Esophagus mucosa (tissue), 1 donor: Measurements from ENCODE around the gene TRAF3. TPM values are rescaled to one million over a fixed set of nuclear protein-coding genes. Genes with fewer than 3 reads are reported as not detected.
A peak's percentile ranks its signal among the peaks of the same experiment; 100 is the strongest.

Experiments
- ATAC-seq: fragments of 200-7000 bp; cut with Tn5 transposase; one replicate; pipeline ENCODE4 v1.9.1; 2020
- total RNA-seq: library from RNA; stranded (reverse); gene quantifications from one replicate; pipeline ENCODE4 v1.2.4, GENCODE V29; 2023
- donor health status: DM: yes; HTN: yes; CAD: no.

TRAF3 gene
- total RNA-seq, 1 donor from 2014 or later = 15.1 TPM

GRCh38 chr14:102778338-102779083 is 1.3 kb downstream of the TRAF3 start:
- no peak for ATAC-seq

DNA sequence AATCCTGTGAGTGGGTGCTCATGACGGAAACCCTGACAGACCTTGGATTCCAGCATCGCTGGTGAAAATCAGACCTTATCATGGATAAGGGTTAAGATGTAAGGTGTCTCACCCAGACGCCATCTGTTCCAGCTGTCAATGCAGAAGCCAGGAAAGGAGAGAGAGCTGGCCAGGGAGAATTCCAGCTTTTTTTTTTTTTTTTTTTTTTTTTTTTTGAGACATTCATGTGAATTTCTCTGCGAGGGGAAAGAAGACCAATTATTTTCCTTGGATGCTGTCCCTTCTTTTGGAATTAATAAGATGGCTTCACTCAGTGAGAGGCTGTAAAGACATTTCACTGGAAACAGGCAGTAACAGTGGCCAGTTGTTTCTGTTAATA is 1.8 kb downstream of the TRAF3 start:
- ATAC-seq = no peak

- ATAC-seq = no peak
Observed at GRCh38 chr14:102779574-102780315, 2.5 kb downstream of the TRAF3 start.

DNA sequence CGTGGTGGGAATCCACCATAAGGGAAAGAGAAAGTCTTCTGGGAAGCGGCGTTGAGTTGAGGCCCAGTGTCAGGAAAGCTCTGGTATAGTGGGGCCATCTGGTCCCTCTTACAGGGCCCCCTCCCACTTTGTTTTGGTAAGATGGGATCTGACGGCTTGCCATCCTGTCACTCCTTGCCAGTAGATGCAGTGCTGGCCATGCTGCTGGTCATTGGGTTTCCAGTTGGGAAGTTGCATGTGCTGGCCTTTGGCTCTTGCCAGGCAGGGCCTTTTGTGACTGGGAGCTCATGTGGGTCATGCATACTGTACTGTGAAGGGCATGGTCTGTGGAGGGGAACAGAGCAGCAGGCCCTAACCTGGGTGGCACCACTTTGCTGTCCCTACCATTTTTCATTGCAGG is 3.8 kb downstream of the TRAF3 start:
- ATAC-seq = no peak

DNA sequence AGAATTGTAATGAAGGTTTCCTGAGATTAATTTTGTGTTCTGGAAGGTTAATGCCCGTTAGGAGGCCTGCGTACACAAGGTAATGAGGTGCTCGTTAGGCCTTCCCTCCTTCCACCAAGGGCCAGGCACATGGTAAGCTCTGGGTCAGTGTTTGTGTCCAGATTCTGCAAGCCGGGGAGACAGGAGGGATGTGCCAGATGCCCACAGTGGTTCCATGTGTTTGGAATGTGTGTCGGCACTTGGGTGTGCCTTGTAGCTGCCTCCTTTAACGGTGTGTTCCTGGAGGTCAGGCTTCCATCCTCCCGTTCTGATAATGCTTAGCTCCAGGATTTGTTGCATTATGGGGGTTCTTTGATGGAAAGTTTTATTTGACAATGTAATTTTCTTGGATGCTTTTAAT is 5.7 kb downstream of the TRAF3 start:
- no peak for ATAC-seq

- ATAC-seq = no peak
Observed at GRCh38 chr14:102784892-102785594, 7.8 kb downstream of the TRAF3 start.

DNA sequence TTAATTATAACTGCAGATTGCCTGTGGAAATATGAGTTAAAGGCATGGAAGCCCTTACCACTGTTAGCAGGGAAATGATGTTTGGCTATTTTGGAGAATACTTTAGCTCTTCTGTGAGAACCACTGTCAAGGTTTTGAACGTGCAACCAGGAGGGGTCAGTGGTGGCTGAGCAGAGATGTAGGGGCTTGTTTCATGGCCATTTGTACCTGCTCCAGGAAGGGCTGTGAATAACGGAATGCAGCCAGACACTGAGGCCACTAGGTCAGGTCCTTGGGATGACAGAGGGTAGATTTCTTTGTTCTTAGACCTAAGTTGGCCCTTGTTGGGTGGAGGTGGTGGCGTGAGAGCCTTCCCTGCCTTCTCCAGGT is 8.3 kb downstream of the TRAF3 start:
- ATAC-seq = no peak

DNA sequence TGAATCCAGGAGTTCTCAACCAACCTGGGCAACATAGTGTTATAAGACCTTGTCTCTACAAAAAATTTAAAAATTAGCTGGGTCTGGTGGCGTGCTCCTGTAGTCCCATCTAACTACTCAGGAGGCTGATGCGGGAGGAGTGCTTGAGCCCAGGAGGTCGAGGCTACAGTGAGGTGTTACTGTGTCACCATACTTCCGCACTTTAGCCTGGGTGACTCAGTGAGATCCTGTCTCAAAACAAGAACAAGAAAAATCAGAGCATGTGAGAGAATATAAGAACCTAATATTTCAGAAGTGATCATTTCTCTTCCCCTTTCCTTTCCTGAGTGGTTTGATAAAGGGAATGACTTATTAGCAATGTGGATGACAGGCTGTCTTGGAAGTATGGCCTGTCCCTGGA is 9.5 kb downstream of the TRAF3 start:
- peak; percentile 38 for ATAC-seq

DNA sequence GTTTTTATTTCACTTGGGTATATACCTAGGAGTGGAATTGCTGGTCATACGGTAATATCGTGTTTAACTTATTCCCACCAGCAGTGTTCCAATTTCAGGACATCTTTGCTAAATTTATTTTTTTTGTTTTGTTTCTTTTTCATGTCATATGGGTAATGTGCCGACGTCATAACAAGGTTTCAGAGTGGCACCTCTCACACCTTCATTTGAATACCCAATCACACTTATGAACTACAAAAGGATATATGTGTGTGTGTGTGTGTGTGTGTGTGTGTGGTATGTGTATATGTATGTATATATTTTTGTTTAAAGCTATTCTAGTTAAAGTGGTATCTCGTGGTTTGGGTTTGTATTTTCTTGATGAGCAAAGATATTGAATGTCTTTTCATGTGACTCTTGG is 12.1 kb downstream of the TRAF3 start:
- ATAC-seq = no peak

GRCh38 chr14:102793531-102794328 is 16.5 kb downstream of the TRAF3 start:
- no peak for ATAC-seq

- ATAC-seq = peak; percentile 93
Observed at GRCh38 chr14:102795060-102795925, 18.0 kb downstream of the TRAF3 start.

DNA sequence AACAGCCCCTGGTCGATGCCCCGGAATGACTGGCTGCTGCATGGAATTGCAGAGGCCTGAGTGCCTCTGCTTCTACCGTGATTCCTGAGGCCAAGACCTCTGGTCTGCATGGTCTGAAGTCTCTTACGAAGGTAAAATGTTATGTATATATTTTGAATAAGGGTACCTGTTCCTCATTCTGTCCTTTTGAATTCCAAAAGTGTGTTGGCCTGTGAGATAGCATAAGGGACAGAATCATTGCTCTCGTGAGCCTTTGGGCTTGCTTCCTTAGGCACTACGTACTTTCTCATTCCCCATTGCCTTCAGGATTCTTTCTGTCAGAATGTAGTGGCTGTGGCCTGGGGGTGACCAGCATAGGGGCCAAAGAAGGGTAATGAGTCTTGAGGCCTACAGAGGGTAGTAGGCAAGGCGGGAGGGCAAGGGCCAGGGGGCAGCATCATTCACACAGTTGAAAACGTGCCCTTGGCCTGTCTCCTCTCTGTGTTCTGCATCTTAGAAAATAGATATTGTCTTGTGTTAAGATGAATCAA is 19.5 kb downstream of the TRAF3 start:
- ATAC-seq = no peak

GRCh38 chr14:102798926-102799325 is 21.7 kb downstream of the TRAF3 start:
- ATAC-seq = no peak

DNA sequence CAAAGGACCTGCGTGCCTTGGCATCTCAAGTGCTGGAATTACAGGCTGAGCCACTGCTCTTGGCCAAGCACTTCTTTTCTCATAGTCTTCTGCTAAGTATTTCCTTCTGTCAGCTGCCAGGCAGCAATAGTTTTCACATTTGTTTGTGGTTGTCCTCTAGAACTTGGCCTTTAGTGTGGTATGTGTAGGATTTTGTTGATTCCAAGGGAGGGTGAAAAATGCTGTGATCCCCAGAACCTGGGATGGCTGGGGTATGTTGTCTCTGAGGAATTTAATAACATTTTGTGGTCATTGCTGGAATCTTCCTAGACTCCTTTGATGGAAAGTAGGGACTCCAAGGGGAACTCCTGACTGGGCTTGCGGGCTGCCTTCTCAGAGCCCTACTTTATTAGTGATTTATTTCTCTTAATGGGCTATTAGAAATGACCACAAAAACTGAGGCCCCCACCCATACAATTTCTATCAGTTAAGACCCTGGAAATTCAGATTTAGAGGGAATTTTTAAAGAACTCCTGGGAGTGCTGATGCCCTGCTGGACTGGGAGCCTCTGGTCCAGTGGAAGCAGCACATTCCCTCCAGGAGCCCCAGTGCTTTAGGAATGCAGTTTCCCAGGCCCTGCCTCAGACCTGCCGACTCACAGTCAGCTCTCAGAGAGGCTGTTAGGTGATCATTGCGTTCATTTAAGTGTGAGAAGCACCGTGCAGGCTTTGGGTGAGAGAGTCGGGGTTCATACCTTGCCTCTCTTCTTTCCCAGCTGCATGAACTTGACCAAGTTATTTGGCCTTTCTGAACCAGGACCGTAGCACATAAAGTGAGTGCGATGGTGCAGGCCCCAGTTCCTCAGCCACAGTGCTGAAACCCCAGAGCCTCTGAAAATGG is 22.7 kb downstream of the TRAF3 start:
- no peak for ATAC-seq

- no peak for ATAC-seq
Observed at GRCh38 chr14:102802834-102803523, 25.7 kb downstream of the TRAF3 start.

GRCh38 chr14:102804858-102805257 is 27.6 kb downstream of the TRAF3 start:
- no peak for ATAC-seq

GRCh38 chr14:102805371-102805891 is 28.2 kb downstream of the TRAF3 start:
- peak; percentile 15 for ATAC-seq

- no peak for ATAC-seq
Observed at GRCh38 chr14:102805941-102806340, 28.7 kb downstream of the TRAF3 start.

DNA sequence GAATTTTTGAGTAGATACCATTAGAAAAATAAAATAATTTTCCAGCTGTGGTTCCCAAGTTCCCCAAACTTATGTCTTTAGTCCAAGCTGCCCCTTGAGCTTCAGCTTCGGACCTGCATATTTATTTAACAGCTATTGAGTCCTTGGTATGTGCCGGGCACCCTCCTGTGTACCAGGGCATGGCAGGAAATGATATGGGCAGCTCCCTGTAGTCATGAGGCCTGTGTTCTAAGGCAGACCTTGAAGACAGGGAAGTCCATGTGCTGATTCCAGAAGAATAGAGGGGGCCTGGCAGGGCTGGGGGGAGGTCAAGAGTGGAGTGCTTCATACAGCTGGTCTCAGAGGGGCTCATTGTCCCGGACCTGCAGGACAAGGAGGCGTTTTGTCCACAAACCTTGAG is 29.2 kb downstream of the TRAF3 start:
- no peak for ATAC-seq

DNA sequence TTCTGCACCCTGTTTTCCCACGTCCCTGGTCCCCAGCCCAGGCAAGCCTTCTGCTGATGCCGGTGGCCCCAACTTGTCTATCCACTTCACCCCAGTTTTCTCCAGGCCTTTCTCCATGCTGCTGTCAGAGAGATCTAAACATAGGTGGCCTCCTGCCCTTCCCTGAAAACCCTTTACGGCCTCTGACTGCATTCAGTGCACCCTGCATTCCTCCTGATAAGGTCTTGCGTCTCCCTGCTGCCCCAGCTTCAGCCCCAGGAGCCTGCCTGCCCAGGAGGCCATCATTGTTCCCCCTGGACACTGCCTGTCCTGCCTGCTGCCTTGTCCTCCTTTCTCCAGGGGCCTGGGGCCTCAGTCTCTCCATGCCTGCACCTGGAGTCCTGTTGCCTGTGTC is 29.8 kb downstream of the TRAF3 start:
- ATAC-seq = no peak
